ENCODE data around the gene E2F8. TPM values are rescaled to one million over a fixed set of nuclear protein-coding genes. Genes with fewer than 3 reads are reported as not detected.
A peak's percentile ranks its signal among the peaks of the same experiment; 100 is the strongest.
"Not testable (repeated sequence)": the region's sequence is repeated elsewhere in the genome, so short reads cannot be mapped to it uniquely, and the experiment has no call there.

The E2F8 gene
- polyA plus RNA-seq, 4 donors, result 0.27 to 13.3 (median 2.6) TPM

GRCh38 chr11:19279451-19279850 is 38.7 kb upstream of the E2F8 start:
- no peaks in the 10 kb centered on the region for H3K9me3 ChIP-seq (ENCODE audit: control insufficient read depth in 2 of 2, insufficient read depth in 1 of 2, low read depth in 1 of 2, low read length in 1 of 2)
- 43 to 72% (median 54%) methylated on average over 3 of the region's 3 CpGs for WGBS, 3 donors
- DNase-seq (no peak), FAIRE-seq (no peak)
- no peak overlapping the region for H3K27ac ChIP-seq (ENCODE audit: low read depth in 1 of 3, low read length in 2 of 3)
- no peak overlapping the region for H3K4me3 ChIP-seq (ENCODE audit: low read depth in 1 of 3, low read length in 3 of 3)
- H3K27me3 ChIP-seq (ENCODE audit: control insufficient read depth in 3 of 3, insufficient read depth in 3 of 3, low read length in 3 of 3), result peaks cover 0 to 3% (median 0%) of the 10 kb centered on the region in 3 donors
- H3K4me1 ChIP-seq (ENCODE audit: control insufficient read depth in 3 of 3, insufficient read depth in 2 of 3, low read depth in 1 of 3, low read length in 2 of 3), result peaks cover 0 to 13% (median 0%) of the 10 kb centered on the region in 3 donors
- no peaks in the 10 kb centered on the region for H3K36me3 ChIP-seq (ENCODE audit: control insufficient read depth in 3 of 3, insufficient read depth in 2 of 3, low read depth in 1 of 3, low read length in 3 of 3)

GRCh38 chr11:19276859-19277808 is 36.4 kb upstream of the E2F8 start:
- Histone ChIP-seq H3K27ac (ENCODE audit: low read depth in 1 of 3, low read length in 2 of 3) (peak overlapping the region in 1 of 3 donors; percentile 75), H3K27me3 (ENCODE audit: control insufficient read depth in 3 of 3, insufficient read depth in 3 of 3, low read length in 3 of 3) (peaks cover 0 to 2% (median 0%) of the 10 kb centered on the region in 3 donors), H3K36me3 (ENCODE audit: control insufficient read depth in 3 of 3, insufficient read depth in 2 of 3, low read depth in 1 of 3, low read length in 3 of 3) (no peaks in the 10 kb centered on the region), H3K9me3 (ENCODE audit: control insufficient read depth in 2 of 2, insufficient read depth in 1 of 2, low read depth in 1 of 2, low read length in 1 of 2) (no peaks in the 10 kb centered on the region), H3K4me3 (ENCODE audit: low read depth in 1 of 3, low read length in 3 of 3) (no peak overlapping the region), H3K4me1 (ENCODE audit: control insufficient read depth in 3 of 3, insufficient read depth in 2 of 3, low read depth in 1 of 3, low read length in 2 of 3) (peaks cover 0 to 13% (median 0%) of the 10 kb centered on the region in 3 donors)
- FAIRE-seq (no peak), DNase-seq (peak; percentile 66 to 91)
- WGBS, 3 donors, result 65 to 78% (median 66%) methylated on average over 8 of the region's 8 CpGs

GRCh38 chr11:19275496-19275895 is 34.8 kb upstream of the E2F8 start:
- FAIRE-seq (no peak), DNase-seq (no peak)
- no peak overlapping the region for H3K4me3 ChIP-seq (ENCODE audit: low read depth in 1 of 3, low read length in 3 of 3)
- H3K27me3 ChIP-seq (ENCODE audit: control insufficient read depth in 3 of 3, insufficient read depth in 3 of 3, low read length in 3 of 3), result no peaks in the 10 kb centered on the region
- WGBS, 3 donors, result 80 to 86% (median 81%) methylated on average over 4 of the region's 4 CpGs
- peaks cover 0 to 13% (median 0%) of the 10 kb centered on the region in 3 donors for H3K4me1 ChIP-seq (ENCODE audit: control insufficient read depth in 3 of 3, insufficient read depth in 2 of 3, low read depth in 1 of 3, low read length in 2 of 3)
- H3K27ac ChIP-seq (ENCODE audit: low read depth in 1 of 3, low read length in 2 of 3), result no peak overlapping the region
- H3K9me3 ChIP-seq (ENCODE audit: control insufficient read depth in 2 of 2, insufficient read depth in 1 of 2, low read depth in 1 of 2, low read length in 1 of 2), result no peaks in the 10 kb centered on the region
- no peaks in the 10 kb centered on the region for H3K36me3 ChIP-seq (ENCODE audit: control insufficient read depth in 3 of 3, insufficient read depth in 2 of 3, low read depth in 1 of 3, low read length in 3 of 3)

- not testable (repeated sequence) for DNase-seq; H3K27me3 ChIP-seq (ENCODE audit: control insufficient read depth in 3 of 3, insufficient read depth in 3 of 3, low read length in 3 of 3); H3K27ac ChIP-seq (ENCODE audit: low read depth in 1 of 3, low read length in 2 of 3); H3K4me3 ChIP-seq (ENCODE audit: low read depth in 1 of 3, low read length in 3 of 3); H3K36me3 ChIP-seq (ENCODE audit: control insufficient read depth in 3 of 3, insufficient read depth in 2 of 3, low read depth in 1 of 3, low read length in 3 of 3); FAIRE-seq; H3K9me3 ChIP-seq (ENCODE audit: control insufficient read depth in 2 of 2, insufficient read depth in 1 of 2, low read depth in 1 of 2, low read length in 1 of 2)
- 83 to 96% (median 88%) methylated on average over 5 of the region's 5 CpGs for WGBS, 3 donors
- peaks cover 0 to 13% (median 0%) of the 10 kb centered on the region in 3 donors for H3K4me1 ChIP-seq (ENCODE audit: control insufficient read depth in 3 of 3, insufficient read depth in 2 of 3, low read depth in 1 of 3, low read length in 2 of 3)
These were observed 32.5 kb upstream of the E2F8 start for GRCh38 chr11:19273219-19273618.

- no peak for DNase-seq
- no peak overlapping the region for H3K27ac ChIP-seq (ENCODE audit: low read depth in 1 of 3, low read length in 2 of 3)
- H3K4me1 ChIP-seq (ENCODE audit: control insufficient read depth in 3 of 3, insufficient read depth in 2 of 3, low read depth in 1 of 3, low read length in 2 of 3), result no peaks in the 10 kb centered on the region
- no peaks in the 10 kb centered on the region for H3K36me3 ChIP-seq (ENCODE audit: control insufficient read depth in 3 of 3, insufficient read depth in 2 of 3, low read depth in 1 of 3, low read length in 3 of 3)
- H3K27me3 ChIP-seq (ENCODE audit: control insufficient read depth in 3 of 3, insufficient read depth in 3 of 3, low read length in 3 of 3), result peaks cover 0 to 5% (median 0%) of the 10 kb centered on the region in 3 donors
- H3K4me3 ChIP-seq (ENCODE audit: low read depth in 1 of 3, low read length in 3 of 3), result no peak overlapping the region
- H3K9me3 ChIP-seq (ENCODE audit: control insufficient read depth in 2 of 2, insufficient read depth in 1 of 2, low read depth in 1 of 2, low read length in 1 of 2), result no peaks in the 10 kb centered on the region
- WGBS, 3 donors, result 73 to 94% (median 94%) methylated on average over 1 of the region's 1 CpG
- FAIRE-seq, result no peak
These were observed 28.2 kb upstream of the E2F8 start for GRCh38 chr11:19268909-19269308.

- Histone ChIP-seq H3K4me3 (ENCODE audit: low read depth in 1 of 3, low read length in 3 of 3) (no peak overlapping the region), H3K9me3 (ENCODE audit: control insufficient read depth in 2 of 2, insufficient read depth in 1 of 2, low read depth in 1 of 2, low read length in 1 of 2) (no peaks in the 10 kb centered on the region), H3K36me3 (ENCODE audit: control insufficient read depth in 3 of 3, insufficient read depth in 2 of 3, low read depth in 1 of 3, low read length in 3 of 3) (no peaks in the 10 kb centered on the region), H3K27me3 (ENCODE audit: control insufficient read depth in 3 of 3, insufficient read depth in 3 of 3, low read length in 3 of 3) (peaks cover 0 to 5% (median 0%) of the 10 kb centered on the region in 3 donors), H3K4me1 (ENCODE audit: control insufficient read depth in 3 of 3, insufficient read depth in 2 of 3, low read depth in 1 of 3, low read length in 2 of 3) (no peaks in the 10 kb centered on the region), H3K27ac (ENCODE audit: low read depth in 1 of 3, low read length in 2 of 3) (no peak overlapping the region)
- DNase-seq (no peak), FAIRE-seq (no peak)
- WGBS, 3 donors, result 81 to 88% (median 86%) methylated on average over 5 of the region's 5 CpGs
These were observed 26.8 kb upstream of the E2F8 start for GRCh38 chr11:19267567-19267966.

GRCh38 chr11:19263333-19263732 is 22.6 kb upstream of the E2F8 start:
- H3K27me3 ChIP-seq (ENCODE audit: control insufficient read depth in 3 of 3, insufficient read depth in 3 of 3, low read length in 3 of 3), result peaks cover 0 to 4% (median 0%) of the 10 kb centered on the region in 3 donors
- no peak for FAIRE-seq
- DNase-seq, result peak in 1 of 2 donors; percentile 23
- H3K4me1 ChIP-seq (ENCODE audit: control insufficient read depth in 3 of 3, insufficient read depth in 2 of 3, low read depth in 1 of 3, low read length in 2 of 3), result no peaks in the 10 kb centered on the region
- 70 to 88% (median 79%) methylated on average over 3 of the region's 3 CpGs for WGBS, 3 donors
- no peak overlapping the region for H3K4me3 ChIP-seq (ENCODE audit: low read depth in 1 of 3, low read length in 3 of 3)
- no peaks in the 10 kb centered on the region for H3K36me3 ChIP-seq (ENCODE audit: control insufficient read depth in 3 of 3, insufficient read depth in 2 of 3, low read depth in 1 of 3, low read length in 3 of 3)
- no peaks in the 10 kb centered on the region for H3K9me3 ChIP-seq (ENCODE audit: control insufficient read depth in 2 of 2, insufficient read depth in 1 of 2, low read depth in 1 of 2, low read length in 1 of 2)
- H3K27ac ChIP-seq (ENCODE audit: low read depth in 1 of 3, low read length in 2 of 3), result no peak overlapping the region

- DNase-seq, result peak; percentile 64 to 65
- no peaks in the 10 kb centered on the region for H3K9me3 ChIP-seq (ENCODE audit: control insufficient read depth in 2 of 2, insufficient read depth in 1 of 2, low read depth in 1 of 2, low read length in 1 of 2)
- H3K4me3 ChIP-seq (ENCODE audit: low read depth in 1 of 3, low read length in 3 of 3), result no peak overlapping the region
- H3K4me1 ChIP-seq (ENCODE audit: control insufficient read depth in 3 of 3, insufficient read depth in 2 of 3, low read depth in 1 of 3, low read length in 2 of 3), result no peaks in the 10 kb centered on the region
- FAIRE-seq, result no peak
- no peaks in the 10 kb centered on the region for H3K36me3 ChIP-seq (ENCODE audit: control insufficient read depth in 3 of 3, insufficient read depth in 2 of 3, low read depth in 1 of 3, low read length in 3 of 3)
- no peaks in the 10 kb centered on the region for H3K27me3 ChIP-seq (ENCODE audit: control insufficient read depth in 3 of 3, insufficient read depth in 3 of 3, low read length in 3 of 3)
- no peak overlapping the region for H3K27ac ChIP-seq (ENCODE audit: low read depth in 1 of 3, low read length in 2 of 3)
- WGBS, 3 donors, result 42 to 50% (median 44%) methylated on average over 6 of the region's 6 CpGs
These were observed 19.0 kb upstream of the E2F8 start for GRCh38 chr11:19259487-19260345.
